GM21360 (cell line): ENCODE measurements around the gene KNDC1.
"Not testable (repeated sequence)": the region's sequence is repeated elsewhere in the genome, so short reads cannot be mapped to it uniquely, and the experiment has no call there.

Experiments
- ATAC-seq: cut with Tn5 transposase; IDR thresholded peaks from one replicate; pipeline ENCODE4 v1.9.1; 2021; ENCODE audit warnings: mild to moderate bottlenecking, moderate library complexity; ENCODE audit not compliant: unreplicated experiment

Gene KNDC1

GRCh38 chr10:133139551-133140065, 20.4 kb upstream of the KNDC1 start:
- ATAC-seq: no peak

GRCh38 chr10:133140417-133141143, 19.4 kb upstream of the KNDC1 start:
- no peak for ATAC-seq

GRCh38 chr10:133141144-133141957, 18.7 kb upstream of the KNDC1 start:
- no peak for ATAC-seq

DNA sequence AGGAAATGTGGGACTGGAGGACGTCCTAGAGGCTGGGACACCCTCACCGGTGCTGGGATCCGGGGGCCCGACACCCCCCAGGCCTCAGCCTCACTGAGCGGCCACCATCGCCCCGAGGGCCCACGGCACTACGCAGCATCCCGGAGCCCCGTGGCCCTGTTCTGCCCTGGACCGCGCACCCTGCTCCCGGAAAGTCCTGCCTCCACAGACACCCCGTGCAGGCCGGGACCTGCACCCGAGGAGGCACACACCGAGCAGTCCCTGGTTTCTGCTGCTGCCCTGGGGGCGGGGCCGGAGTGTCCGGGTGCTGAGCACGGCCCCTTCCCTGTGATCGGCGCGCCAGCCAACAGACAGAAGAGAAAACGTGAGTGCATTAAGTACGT, 18.1 kb upstream of the KNDC1 start:
- ATAC-seq: no peak

DNA sequence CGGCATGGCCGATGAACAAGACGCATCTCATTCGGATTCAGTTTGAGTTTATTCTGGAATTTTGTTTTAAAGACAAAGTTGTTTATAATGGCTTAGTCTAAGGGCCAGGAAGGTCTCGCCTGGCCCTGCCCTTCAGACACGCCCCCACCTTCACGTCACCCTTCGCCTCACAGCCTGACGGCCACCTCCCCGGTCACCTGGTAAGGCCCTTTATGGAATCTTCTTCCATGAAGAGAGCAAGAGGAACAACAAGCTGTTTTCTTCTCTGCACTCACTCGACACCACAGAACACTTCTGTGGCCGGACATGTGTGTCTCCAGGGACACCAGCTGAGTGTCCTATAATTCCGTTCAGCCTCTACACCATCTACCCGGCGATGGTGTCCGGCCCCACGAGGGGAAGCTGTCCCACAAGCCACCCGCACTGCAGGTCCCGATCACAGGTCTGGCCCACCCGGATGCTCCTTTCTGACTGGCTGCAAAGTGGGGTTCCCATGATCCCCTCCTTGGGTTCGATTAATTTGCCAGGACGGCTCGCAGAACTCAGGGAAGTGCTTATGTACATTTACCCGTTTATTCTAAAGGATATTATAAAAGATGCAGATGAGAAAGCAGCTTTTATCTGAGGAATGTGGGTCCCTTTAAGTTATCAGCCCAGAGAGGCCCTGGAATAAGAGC, 17.4 kb upstream of the KNDC1 start:
- no peak for ATAC-seq

GRCh38 chr10:133143200-133143533, 16.9 kb upstream of the KNDC1 start:
- ATAC-seq: no peak

GRCh38 chr10:133143546-133143945, 16.5 kb upstream of the KNDC1 start:
- ATAC-seq: no peak

DNA sequence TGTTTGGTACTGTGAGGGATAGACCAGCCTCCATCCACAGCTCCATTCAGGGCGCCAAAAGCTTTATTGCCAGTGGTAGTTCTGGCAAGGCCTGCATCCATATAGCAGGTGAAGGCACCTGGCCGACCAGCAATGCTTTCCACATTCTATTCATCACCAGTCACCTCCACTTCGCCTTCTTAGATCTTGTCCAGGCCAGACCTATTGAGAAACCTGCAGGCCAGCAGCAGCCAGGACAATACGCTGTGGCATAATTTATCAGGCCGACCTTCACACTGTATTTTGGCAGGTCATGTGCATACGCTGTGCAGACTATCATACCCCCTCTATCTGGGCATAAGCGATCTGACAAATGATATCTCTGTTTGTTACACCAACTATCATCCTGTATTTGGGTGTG, 15.2 kb upstream of the KNDC1 start:
- ATAC-seq: no peak

- no peak for ATAC-seq
Measured at GRCh38 chr10:133150226-133150625, 9.8 kb upstream of the KNDC1 start.

- no peak for ATAC-seq
Measured at GRCh38 chr10:133150656-133151055, 9.4 kb upstream of the KNDC1 start.

DNA sequence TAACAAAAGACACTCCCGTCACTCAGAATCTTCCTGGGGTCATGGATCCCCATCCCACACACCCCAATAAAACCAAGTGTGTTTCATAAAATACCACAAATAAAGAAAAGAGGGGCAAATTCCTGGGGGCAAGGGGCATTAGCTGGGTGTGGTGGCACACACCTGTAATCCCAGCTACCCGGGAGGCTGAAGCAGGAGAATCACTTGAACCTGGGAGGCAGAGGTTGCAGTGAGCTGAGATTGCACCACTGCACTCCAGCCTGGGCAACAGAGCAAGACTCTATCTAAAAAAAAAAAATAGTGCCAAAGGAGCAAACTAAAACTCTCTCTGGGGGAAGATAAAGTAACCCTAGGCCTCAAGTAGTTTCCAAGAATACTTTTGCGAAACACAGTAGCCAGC, 8.9 kb upstream of the KNDC1 start:
- not testable (repeated sequence) for ATAC-seq

DNA sequence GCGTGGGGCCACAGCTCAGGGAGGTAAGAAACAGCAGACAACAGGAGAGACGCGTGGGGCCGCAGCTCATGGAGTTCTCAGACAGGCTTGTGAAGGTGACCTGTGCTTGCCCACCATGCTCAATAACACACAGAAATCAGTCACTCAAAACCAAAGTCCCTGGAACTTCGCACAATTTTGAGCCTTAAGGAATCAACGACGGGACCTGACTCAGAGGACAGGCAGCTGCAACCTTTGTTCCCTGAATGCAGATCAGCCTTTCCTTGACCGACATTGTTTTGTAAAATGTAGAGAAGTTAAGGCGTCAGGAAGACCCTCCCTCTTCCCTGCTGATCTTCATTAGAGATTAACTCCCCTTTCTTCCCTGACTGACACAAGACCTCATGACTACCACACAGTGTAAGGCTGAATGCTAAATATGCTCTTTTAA, 8.5 kb upstream of the KNDC1 start:
- no peak for ATAC-seq

- ATAC-seq: no peak
Measured at GRCh38 chr10:133154411-133154810, 5.6 kb upstream of the KNDC1 start.

DNA sequence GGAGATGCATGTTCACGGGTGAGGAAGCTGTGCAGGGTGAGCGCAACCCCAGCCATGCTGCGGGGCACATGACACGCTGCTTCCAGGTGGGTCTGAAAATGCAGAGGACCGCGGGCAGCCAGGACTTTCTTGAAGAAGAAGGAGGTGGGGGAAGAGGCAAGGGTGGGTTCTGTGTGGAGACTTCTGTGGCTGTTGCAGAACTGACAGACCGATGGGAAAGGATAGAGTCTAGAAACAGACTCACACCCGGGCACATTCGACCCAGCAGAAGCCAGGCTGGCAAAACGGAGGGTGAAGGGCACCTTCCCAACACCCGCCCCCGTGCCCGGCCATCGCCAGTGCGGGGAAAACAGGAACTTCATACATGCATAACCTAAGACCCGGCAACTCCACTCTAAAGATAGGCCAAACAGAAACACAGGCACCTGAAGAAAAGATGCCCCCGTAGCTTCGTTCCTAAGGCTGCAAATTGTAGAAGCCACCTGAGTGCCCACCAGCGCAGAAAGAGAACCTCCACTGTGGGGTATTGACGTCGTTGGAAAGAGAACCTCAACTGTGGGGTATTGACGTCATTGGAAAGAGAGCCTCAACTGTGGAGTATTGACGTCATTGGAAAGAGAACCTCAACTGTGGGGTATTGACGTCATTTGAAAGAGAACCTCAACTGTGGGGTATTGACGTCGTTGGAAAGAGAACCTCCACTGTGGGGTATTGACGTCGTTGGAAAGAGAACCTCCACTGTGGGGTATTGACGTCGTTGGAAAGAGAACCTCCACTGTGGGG, 4.8 kb upstream of the KNDC1 start:
- ATAC-seq: no peak

DNA sequence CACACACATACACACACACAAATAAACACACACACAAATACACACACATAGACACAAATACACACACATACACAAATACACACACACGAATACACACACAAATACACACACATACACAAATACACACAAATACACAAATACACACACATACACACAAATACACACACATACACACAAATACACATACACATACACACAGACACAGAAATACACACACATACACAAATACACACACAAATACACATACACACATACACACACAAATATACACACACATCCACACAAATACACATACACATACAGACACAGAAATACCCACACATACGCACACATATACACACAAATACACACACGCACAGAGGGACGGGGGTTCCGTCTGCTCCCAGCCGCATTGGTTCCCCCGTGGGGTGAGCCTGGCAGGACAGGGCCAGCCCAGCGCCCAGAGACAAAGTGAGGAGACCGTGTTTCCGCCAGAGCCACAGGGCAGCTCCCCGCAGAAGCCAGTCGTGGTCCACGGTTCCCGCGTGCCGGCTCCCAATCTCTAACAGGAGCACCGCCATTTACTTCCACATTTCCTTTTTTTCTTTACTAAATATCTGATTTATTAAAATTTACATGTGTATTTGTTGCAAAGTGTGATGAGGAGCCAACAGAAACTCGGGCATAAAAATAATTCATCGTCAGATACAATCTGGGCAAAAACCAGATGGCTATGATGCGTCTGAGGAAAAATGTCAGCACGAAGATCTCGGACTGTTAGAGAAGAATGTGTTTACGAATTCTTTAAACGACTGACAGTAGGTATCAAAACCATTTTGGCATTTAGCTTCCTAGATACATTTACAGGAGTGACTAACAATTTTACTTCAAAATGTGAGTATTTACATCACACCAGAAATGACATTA, 3.1 kb upstream of the KNDC1 start:
- ATAC-seq: no peak

GRCh38 chr10:133157662-133158436, 2.2 kb upstream of the KNDC1 start:
- no peak for ATAC-seq

- ATAC-seq: no peak
Measured at GRCh38 chr10:133158437-133158755, 1.6 kb upstream of the KNDC1 start.

GRCh38 chr10:133158756-133159610, 1.0 kb upstream of the KNDC1 start:
- no peak for ATAC-seq

DNA sequence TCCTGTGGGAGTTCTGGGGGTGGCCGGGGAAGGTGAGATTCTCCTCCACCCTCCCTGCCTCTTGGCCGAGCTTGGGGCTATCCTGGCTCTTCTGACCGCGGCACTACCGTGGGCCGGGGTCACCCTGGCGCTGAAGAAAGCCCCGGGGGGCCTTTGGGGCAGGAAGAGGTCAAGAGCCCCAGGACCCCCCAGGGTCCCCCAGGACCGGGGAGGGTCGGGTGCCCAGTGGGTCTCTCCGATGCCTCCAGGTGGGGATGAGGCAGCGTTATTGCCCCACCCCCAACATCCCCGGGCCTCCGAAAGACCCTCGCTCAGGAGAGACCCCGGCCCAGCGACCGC, 439 bp upstream of the KNDC1 start:
- ATAC-seq: no peak
